ENCODE results near the gene KIAA1671. TPM values are rescaled to one million over a fixed set of nuclear protein-coding genes. Genes with fewer than 3 reads are reported as not detected.

KIAA1671 gene
- total RNA-seq, 4 donors from 2014 or later = 7.3 to 15.1 (median 10.2) TPM

GRCh38 chr22:25053153-25053805 is 100.8 kb downstream of the KIAA1671 start:
- no peak for TF ChIP-seq CTCF (IDR thresholded peaks at IDR 0.05; ENCODE audit: low read depth)

- TF ChIP-seq CTCF (IDR thresholded peaks at IDR 0.05; ENCODE audit: low read depth) = no peak
Measured at GRCh38 chr22:25054943-25055511, 102.5 kb downstream of the KIAA1671 start.

GRCh38 chr22:25057013-25057881 is 104.7 kb downstream of the KIAA1671 start:
- no peak for TF ChIP-seq CTCF (IDR thresholded peaks at IDR 0.05; ENCODE audit: low read depth)

- TF ChIP-seq CTCF (IDR thresholded peaks at IDR 0.05; ENCODE audit: low read depth) = no peak
Measured at GRCh38 chr22:25059438-25059837, 106.9 kb downstream of the KIAA1671 start.

- no peak for TF ChIP-seq CTCF (IDR thresholded peaks at IDR 0.05; ENCODE audit: low read depth)
Measured at GRCh38 chr22:25060522-25061071, 108.1 kb downstream of the KIAA1671 start.

- no peak for TF ChIP-seq CTCF (IDR thresholded peaks at IDR 0.05; ENCODE audit: low read depth)
Measured at GRCh38 chr22:25061134-25061533, 108.6 kb downstream of the KIAA1671 start.

All from subcutaneous adipose tissue (tissue), 4 donors.